ENCODE measurements around the gene TLE3. TPM values are rescaled to one million over a fixed set of nuclear protein-coding genes. Genes with fewer than 3 reads are reported as not detected.

Gene TLE3
- total and polyA plus RNA-seq, 2 of the 4 experiments (the other 2 are of a cell fraction): 6.5 to 16.3 TPM

DNA sequence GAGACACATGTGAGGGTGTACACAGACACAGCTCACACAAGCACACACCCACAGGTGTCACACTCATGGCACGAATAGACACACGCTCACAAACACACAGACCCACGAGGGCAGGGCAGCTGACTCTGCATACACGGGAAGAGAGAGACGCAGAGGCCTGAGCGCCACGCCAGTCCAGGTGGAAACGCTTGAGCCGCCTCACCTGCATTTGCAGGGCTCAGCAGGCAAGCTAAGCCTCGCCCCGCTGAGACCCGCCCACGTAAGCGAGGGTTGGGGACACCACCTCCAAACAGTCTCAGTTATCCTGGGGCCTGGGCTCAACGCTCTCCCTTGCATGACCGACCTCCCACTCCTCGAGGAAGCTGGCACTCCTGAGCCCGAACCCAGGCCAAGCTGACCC lies 73.2 kb downstream of the TLE3 start:
- Histone ChIP-seq H2AK9ac (replicated peaks; ENCODE audit: low read depth, low read length, poor library complexity) (no peak overlapping the region), H3K4me3 (ENCODE audit: insufficient read depth, low read depth, low read length) (no peak overlapping the region), H3K4me2 (ENCODE audit: low read depth, low read length) (no peak overlapping the region), H3K36me3 (ENCODE audit: control insufficient read depth, insufficient read depth, low read length) (no peaks in the 10 kb centered on the region), H3K14ac (replicated peaks; ENCODE audit: low read depth, low read length) (no peak overlapping the region), H4K5ac (ENCODE audit: low read depth, low read length) (no peak overlapping the region), H2BK15ac (ENCODE audit: low read depth, low read length) (no peak overlapping the region), H3K79me1 (ENCODE audit: low read depth in 1 of 2, low read length in 2 of 2) (no peaks in the 10 kb centered on the region), H2AK5ac (ENCODE audit: low read depth, low read length) (no peak overlapping the region), H4K20me1 (ENCODE audit: insufficient read depth, low read length) (no peaks in the 10 kb centered on the region), H3K4me1 (ENCODE audit: control insufficient read depth, insufficient read depth, low read length) (peaks cover 4% of the 10 kb centered on the region; the same call in 1 of the 2 replicates), H4K8ac (ENCODE audit: low read depth in 2 of 2, low read length in 2 of 2) (no peak overlapping the region), H3K18ac (ENCODE audit: low read depth, low read length) (no peak overlapping the region), H3K23ac (ENCODE audit: low read depth, low read length) (no peak overlapping the region), H2BK5ac (ENCODE audit: low read depth, low read length, poor library complexity, severe bottlenecking) (no peak overlapping the region), H2AFZ (replicated peaks; ENCODE audit: low read length, poor library complexity) (no peak overlapping the region), H3K9me1 (ENCODE audit: insufficient read depth, low read length) (peaks cover 3% of the 10 kb centered on the region; the same call in 1 of the 2 replicates), H2BK120ac (ENCODE audit: low read depth, low read length) (no peak overlapping the region), H2BK20ac (ENCODE audit: low read depth, low read length) (no peak overlapping the region), H3K27ac (ENCODE audit: insufficient read depth, low read length) (no peak overlapping the region), H3K9ac (ENCODE audit: low read depth, low read length) (no peak overlapping the region), H3K56ac (ENCODE audit: extremely low read depth, insufficient read depth, low read length) (no peak overlapping the region), H3K4ac (ENCODE audit: low read depth, low read length) (no peak overlapping the region), H3K27me3 (ENCODE audit: control insufficient read depth, insufficient read depth, low read length) (peaks cover 57% of the 10 kb centered on the region), H3K9me3 (ENCODE audit: control insufficient read depth, insufficient read depth, low read length) (no peaks in the 10 kb centered on the region), H4K91ac (ENCODE audit: insufficient read depth, low read depth, low read length) (no peak overlapping the region)
- WGBS, 2 experiments (ENCODE audit: extremely low coverage in 2 of 2, insufficient read length in 1 of 2): 94% methylated on average over 7 of the region's 18 CpGs; no CpG with 5 or more reads in 1 of the 2 experiments
- in situ Hi-C loops (cut with MboI; ENCODE audit: low sequenced_read_pairs): no loop called here
- TF ChIP-seq MXI1 (IDR thresholded peaks at IDR 0.05; ENCODE audit: borderline replicate concordance, low read depth, low read length) (no peak), CEBPB (IDR thresholded peaks at IDR 0.05; ENCODE audit: low read depth, low read length) (no peak), SMC3 (IDR thresholded peaks at IDR 0.05; ENCODE audit: low read depth, low read length) (no peak), CHD1 (IDR thresholded peaks at IDR 0.05; ENCODE audit: low read depth, low read length) (no peak), POLR2A (IDR thresholded peaks at IDR 0.05; ENCODE audit: low read depth, low read length) (no peak), BHLHE40 (IDR thresholded peaks at IDR 0.05; ENCODE audit: low read depth, low read length) (no peak), MAZ (IDR thresholded peaks at IDR 0.05; ENCODE audit: borderline replicate concordance, low read depth, low read length) (no peak), RFX5 (IDR thresholded peaks at IDR 0.05; ENCODE audit: low read depth, low read length) (no peak), RCOR1 (IDR thresholded peaks at IDR 0.05; ENCODE audit: insufficient replicate concordance, low read length) (no peak), NFE2L2 (IDR thresholded peaks at IDR 0.05; ENCODE audit: low read depth, low read length) (no peak), MAFK (IDR thresholded peaks at IDR 0.05; ENCODE audit: low read depth, low read length) (no peak), FOS (IDR thresholded peaks at IDR 0.05; ENCODE audit: low read depth, low read length) (no peak), RAD21 (IDR thresholded peaks at IDR 0.05; ENCODE audit: low read length) (no peak)
- TF ChIP-seq, protein P1, sequence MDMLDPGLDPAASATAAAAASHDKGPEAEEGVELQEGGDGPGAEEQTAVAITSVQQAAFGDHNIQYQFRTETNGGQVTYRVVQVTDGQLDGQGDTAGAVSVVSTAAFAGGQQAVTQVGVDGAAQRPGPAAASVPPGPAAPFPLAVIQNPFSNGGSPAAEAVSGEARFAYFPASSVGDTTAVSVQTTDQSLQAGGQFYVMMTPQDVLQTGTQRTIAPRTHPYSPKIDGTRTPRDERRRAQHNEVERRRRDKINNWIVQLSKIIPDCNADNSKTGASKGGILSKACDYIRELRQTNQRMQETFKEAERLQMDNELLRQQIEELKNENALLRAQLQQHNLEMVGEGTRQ (IDR thresholded peaks at IDR 0.05; ENCODE audit: low read depth, low read length): no peak
- TF ChIP-seq, protein P2, sequence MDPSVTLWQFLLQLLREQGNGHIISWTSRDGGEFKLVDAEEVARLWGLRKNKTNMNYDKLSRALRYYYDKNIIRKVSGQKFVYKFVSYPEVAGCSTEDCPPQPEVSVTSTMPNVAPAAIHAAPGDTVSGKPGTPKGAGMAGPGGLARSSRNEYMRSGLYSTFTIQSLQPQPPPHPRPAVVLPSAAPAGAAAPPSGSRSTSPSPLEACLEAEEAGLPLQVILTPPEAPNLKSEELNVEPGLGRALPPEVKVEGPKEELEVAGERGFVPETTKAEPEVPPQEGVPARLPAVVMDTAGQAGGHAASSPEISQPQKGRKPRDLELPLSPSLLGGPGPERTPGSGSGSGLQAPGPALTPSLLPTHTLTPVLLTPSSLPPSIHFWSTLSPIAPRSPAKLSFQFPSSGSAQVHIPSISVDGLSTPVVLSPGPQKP (IDR thresholded peaks at IDR 0.05; ENCODE audit: borderline replicate concordance, low read depth, low read length): no peak
- TF ChIP-seq, protein P3, sequence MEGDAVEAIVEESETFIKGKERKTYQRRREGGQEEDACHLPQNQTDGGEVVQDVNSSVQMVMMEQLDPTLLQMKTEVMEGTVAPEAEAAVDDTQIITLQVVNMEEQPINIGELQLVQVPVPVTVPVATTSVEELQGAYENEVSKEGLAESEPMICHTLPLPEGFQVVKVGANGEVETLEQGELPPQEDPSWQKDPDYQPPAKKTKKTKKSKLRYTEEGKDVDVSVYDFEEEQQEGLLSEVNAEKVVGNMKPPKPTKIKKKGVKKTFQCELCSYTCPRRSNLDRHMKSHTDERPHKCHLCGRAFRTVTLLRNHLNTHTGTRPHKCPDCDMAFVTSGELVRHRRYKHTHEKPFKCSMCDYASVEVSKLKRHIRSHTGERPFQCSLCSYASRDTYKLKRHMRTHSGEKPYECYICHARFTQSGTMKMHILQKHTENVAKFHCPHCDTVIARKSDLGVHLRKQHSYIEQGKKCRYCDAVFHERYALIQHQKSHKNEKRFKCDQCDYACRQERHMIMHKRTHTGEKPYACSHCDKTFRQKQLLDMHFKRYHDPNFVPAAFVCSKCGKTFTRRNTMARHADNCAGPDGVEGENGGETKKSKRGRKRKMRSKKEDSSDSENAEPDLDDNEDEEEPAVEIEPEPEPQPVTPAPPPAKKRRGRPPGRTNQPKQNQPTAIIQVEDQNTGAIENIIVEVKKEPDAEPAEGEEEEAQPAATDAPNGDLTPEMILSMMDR (conservative IDR thresholded peaks at IDR 0.05; ENCODE audit: low read depth, low read length): no peak
- intact Hi-C loops (cut with micrococcal nuclease): no loop called here
- dilution Hi-C loops (cut with HindIII; ENCODE audit: low sequenced_read_pairs, unreplicated experiment): no loop called here
- CTCF ChIA-PET: no interaction called here
- no peak for DNase-seq
- POLR2A ChIA-PET (ENCODE audit: unreplicated experiment): no interaction called here
- no peak for ATAC-seq (ENCODE audit: low read depth)
- no TSS peak for BruUV-seq (replicated peaks)
